HG02973 (cell line): ENCODE results near the gene TRPM1.

Experiments
- ATAC-seq: cut with Tn5 transposase; IDR thresholded peaks from one replicate; pipeline ENCODE4 v1.9.1; 2021; ENCODE audit warnings: moderate library complexity; ENCODE audit not compliant: unreplicated experiment

The TRPM1 gene

DNA sequence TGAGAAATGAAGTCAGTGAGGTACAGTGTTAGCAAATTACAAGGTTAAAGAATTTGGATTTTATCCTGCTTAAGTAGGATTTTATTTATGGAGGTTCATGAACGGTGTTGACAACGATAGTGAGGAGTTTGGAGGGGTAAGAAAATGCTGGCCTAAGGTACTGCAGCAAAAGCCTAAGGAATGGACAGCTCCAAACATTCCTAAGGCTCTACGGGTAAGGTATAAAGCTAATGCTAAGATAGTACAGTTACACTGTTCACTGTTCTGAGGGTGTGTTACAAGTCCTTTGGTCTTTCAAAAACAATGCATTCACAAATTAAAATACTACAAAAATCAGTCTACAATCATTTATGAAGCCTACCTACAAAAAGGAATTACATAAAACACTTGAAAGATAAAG lies 117.4 kb downstream of the TRPM1 start:
- no peak for ATAC-seq

DNA sequence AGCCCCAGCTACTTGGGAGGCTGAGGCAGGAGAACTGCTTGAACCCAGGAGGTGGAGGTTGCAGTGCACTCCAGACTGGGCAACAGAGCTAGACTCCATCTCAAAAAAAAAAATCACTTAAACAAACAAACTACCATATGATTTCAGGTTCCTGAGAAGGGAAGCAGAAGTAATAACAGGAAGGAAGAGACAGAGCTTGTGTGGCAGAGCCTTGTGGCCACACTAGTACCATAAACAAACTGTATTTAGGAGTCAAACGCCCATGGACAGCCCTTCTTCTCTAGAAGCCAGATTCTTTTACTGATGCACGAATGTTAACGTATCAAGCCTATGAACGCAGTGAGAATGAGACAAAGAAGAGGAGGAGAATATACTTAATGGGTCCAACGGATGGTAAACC lies 122.1 kb downstream of the TRPM1 start:
- no peak for ATAC-seq

DNA sequence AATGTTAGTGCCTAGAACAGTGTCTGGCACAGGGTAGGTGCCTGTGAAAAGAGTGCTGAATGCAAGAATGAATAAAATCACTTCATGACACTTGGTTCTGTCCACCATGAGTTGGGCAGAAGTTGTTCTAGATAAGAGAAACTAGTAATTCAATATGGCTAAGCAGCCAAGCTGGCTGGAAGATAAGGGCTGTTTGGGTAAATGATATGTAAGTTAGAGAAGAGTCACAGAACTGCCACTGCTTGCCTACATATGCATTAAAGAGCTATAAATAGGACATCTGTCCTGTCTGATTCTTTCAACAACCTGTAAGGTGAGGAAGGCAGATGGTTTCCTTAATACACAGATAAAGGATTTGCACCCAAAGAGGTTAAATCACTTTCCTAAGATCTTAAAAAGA lies 123.2 kb downstream of the TRPM1 start:
- no peak for ATAC-seq

DNA sequence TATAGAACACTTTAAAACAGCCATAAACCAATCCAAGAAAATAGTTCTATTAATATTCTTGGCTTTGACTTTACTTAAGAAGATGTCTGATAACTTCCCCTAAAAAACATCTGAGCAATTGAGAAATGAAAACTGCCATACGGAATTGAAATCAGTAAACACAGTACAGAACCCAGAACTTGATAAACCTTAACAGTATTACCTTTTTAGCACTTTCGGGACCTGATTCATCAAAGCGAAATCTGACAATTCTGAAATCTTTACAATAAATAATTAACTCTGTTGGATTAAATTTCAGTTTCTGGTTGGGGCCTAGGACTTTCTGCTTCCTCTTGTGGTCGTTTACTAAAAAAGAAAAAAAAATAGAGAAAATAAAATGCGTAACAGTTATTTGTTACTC lies 127.4 kb downstream of the TRPM1 start:
- ATAC-seq: no peak

DNA sequence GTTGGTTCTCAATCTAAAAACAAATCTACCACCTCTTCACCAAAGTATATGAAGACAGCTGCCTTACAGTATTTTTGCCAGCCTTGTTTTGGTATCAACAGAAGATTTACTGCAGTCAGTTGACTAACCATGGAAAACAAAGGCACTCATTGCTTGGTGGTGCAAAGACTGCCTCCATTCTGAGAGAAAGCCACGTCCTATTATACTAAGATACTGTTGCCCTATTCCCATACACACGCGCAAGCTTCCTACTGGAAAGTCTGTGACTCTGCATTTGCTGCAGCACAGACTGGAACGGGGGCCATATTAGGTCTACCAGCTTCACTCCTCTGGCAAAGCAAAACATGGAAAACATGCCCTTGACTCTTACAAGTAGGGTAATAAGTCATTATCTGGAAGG lies 128.1 kb downstream of the TRPM1 start:
- no peak for ATAC-seq

DNA sequence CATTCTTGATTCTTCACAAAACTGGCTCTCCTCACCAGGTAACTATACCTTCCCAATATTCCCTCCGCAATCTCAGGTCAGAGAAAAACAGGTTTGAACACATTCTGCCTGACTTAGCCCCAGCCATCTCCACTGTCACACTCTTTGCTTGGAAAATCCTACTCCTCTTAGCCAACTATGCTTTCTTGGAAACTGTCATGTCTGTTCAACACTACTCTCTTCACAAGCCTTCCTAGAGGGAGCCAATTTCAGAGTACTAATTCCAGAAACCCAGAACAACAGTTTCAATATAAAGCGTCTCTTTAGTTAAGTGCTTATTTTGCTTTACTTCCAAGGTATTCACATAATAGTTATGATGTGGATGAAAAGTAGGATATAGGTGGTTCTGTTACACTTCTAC lies 131.8 kb downstream of the TRPM1 start:
- no peak for ATAC-seq

DNA sequence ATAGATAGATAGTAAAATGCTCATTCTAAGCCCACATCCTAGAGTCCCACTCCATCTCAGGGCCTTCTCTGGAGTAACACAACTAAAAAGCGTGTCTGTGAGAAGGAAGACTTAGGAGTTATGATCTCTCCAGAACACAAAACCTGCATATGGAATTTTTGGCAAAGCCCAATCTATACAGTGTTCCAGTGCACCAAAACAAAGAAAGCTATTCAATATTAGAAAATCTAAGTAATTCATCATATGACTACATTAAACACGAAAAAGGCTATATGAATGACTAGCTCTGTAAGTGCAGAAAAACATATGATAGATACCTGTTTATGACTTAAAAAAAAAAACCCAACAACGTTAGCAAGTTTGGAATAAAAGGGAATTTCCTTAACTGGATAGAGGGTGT lies 137.8 kb downstream of the TRPM1 start:
- ATAC-seq: no peak

DNA sequence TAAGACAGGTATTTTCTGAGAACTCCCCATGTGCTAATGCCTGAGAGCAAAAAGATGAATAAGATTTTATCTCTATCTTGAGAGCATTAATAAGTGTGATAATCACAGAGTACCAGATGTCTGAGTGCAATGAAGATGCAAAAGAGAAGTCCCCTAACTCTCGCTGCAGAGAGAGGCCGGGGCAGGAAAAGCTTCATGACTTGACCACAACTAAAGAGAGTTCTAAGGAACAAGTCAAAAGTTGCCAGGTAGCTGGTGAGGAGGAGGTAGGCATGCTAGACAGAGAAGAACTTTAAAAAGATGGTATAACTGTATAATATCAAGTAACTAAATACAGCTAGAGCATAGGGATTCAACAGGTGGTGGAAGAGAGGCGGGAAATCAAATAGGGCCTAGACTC lies 138.9 kb downstream of the TRPM1 start:
- ATAC-seq: no peak

DNA sequence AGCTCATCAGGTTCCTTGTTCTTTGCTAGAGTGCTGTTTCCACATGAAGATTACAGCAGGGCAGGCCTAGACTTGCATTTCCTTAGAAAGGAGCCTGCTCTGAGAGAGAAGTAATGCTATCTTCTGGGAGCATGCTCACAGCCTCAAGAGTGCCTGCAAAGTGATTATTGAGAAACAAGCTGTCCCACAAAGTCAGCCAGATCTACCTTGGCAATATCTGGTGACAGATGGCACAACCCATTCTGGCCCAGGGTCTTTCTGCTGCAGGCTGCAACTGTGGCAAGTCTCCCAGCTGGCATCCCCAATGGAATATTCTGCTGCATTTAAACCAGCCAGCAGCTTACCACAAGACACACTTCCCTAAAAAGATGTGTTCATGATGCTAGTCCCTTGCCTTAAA lies 139.4 kb downstream of the TRPM1 start:
- ATAC-seq: no peak

DNA sequence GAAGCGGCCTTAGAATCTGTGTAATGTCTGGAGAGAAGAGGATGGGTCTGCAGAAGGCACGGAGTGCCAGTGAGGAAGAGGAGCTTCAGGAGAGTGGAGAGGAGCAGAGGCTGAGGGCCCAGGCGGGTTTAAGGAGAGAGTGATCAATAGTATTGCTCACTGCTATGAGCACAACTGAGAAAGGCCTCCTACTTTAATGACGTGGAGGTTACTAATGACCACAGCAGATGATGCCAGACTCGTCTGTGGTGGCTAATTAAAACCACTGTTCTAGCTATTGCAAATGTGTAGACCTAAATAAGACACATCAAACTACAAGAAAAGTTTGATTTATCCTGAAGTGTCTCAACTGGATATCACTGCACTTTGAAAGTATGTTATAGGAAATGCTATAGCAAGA lies 143.3 kb downstream of the TRPM1 start:
- ATAC-seq: no peak

DNA sequence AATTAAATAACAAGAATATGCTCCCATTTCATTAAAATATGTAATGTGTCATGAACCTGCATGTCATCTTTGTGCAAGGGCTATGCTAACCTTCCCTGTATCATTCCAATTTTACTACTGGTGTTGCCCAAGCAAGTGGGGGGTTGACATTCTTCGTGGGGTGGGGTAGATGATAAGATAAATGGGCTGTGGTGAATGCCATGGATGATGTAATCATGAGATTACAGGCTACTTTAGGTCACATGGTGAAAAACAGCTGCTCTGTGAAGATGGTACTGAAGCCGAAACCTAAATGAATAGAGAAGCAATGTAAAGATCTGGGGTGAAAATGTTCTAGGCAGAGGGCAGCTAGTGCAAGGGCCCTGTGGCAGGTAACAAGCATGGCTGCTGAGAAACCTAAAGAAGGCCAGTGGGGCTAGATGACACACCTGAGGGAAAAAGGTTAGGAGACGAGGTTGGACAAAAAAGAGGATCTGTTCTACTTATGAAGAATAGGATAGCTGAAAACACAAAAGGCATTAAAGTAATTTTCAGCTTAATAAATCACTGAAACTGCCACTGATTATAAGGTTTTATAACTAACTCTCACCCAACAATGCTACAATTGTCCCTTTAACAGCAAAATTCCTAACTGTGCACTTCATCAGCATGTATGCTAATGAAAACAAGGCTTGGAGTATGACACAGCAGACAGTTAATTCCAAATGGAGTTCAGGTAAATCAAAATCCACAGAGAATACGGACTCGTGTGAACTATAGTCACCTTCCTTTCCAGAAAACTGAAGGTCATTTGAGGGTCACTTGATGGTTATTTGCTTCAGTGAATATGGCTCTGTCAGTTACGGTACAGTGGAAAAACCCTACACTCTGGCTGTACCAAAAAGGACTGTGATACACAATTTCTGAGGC lies 145.1 kb downstream of the TRPM1 start:
- ATAC-seq: no peak

DNA sequence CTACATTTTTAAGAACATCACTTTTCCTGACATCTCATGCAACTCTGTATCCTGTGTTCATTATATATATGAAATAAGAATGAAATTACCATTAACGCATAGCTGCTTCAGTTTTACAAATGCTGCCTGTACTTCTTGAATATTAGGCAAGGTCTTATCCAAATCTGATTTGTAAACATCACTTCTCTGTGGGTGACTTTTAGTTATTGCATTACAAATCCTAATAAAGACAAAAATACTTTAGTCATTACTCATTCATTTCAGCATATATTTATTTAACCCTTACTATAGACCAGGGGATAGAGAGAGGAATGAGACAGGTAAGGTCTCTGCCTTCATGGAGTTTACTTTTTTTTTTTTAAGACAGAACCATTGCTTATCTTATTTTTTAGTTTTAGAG lies 146.9 kb downstream of the TRPM1 start:
- no peak for ATAC-seq

DNA sequence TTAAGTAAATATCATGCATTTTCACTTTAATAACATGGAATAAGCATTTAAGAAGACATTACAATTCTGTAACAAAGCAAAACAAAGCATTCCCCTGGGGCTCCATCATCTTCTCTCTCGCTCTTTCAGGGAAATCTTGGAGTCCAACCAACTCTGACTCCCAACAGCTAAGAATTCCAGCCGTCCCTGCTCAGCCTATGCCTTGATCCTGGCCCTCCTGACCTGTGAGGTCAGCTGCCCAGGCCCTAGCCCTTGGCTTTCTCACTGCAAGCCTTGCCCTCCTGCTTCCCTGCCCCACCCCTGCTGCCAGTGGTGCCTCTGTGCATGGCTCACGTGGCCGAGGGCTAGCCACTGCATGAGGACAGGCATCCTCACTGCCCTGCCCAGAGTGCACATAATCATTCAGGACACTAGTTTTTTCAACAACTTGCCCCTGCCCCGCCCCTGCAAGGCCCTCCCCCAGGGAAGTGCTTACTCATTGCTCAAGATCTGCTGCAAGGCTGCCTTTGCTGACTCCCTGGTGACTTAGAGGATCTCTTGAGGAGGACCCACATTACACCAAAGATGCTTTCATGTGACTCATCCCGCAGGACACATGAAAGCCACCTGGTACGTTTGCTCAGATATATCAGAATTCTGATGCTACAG lies 147.7 kb downstream of the TRPM1 start:
- ATAC-seq: no peak

DNA sequence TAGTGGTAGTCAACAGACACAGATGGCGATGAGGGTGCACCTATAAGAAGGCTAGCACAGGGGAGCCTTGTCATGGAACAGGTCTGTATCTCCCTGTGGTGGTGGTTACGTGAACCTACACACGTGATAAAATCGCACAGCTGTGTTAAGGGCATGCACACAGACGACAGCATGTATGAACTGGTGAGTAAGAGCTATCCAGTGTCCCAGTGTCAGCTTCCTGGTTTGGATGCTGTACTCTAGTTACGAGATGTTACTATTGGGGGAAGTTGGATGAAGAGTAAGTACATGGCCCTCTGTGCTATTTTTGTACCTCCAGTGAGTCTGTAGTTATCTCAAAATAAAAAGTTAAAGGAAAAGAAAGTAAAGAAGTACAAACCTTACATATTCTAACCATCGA lies 148.3 kb downstream of the TRPM1 start:
- ATAC-seq: no peak
